HG02759 (cell line): ENCODE data around the gene MORF4L1.

Experiments
- ATAC-seq: cut with Tn5 transposase; IDR thresholded peaks from one replicate; pipeline ENCODE4 v1.9.1; 2021; ENCODE audit warnings: mild to moderate bottlenecking, moderate library complexity; ENCODE audit not compliant: unreplicated experiment

The MORF4L1 gene

GRCh38 chr15:78943692-78944091 lies 71.0 kb downstream of the MORF4L1 start:
- no peak for ATAC-seq

GRCh38 chr15:78944202-78944625 lies 71.5 kb downstream of the MORF4L1 start:
- ATAC-seq, result peak; percentile 32

- ATAC-seq, result peak; percentile 78
Measured at GRCh38 chr15:78944669-78945407, 72.1 kb downstream of the MORF4L1 start, which contains the start of gene CTSH. Gene CTSH, minus strand, starts transcription at chr15:78945046. Its CDS starts 65 bp downstream, at chr15:78944981.

- no peak for ATAC-seq
Measured at GRCh38 chr15:78946493-78946892, 73.8 kb downstream of the MORF4L1 start.

GRCh38 chr15:78947506-78947905 lies 74.8 kb downstream of the MORF4L1 start:
- ATAC-seq, result no peak
